Measurements from ENCODE around the gene MAGEF1. TPM values are rescaled to one million over a fixed set of nuclear protein-coding genes. Genes with fewer than 3 reads are reported as not detected.

The MAGEF1 gene
- total and polyA plus RNA-seq, 2 donors: 26.3 to 54.2 TPM

DNA sequence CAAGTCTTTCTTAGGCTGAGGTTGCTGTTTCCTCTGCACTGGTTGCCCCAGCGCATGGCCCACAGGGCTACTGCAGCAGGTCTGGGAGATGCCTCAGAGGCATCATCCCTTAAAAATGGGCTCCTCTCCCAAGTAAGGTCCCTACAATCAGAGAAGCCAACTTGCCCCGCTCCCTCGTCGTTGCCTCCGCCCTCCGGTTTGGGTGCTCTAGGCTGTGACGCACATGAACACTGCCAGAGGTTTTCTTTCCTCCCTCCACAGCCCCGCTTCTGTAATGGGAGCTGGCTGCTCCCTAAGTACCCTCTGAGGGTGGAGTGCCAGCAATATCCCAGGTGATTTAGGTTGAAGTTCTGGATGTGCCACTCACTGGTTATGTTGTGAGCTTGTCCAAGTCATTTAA lies 14.0 kb downstream of the MAGEF1 start:
- no peaks in the 10 kb centered on the region for H3K4me1 ChIP-seq (ENCODE audit: insufficient read depth)
- no peak overlapping the region for H3K4me3 ChIP-seq (ENCODE audit: low read depth, low read length)
- WGBS: 95% methylated on average over 8 of the region's 8 CpGs
- H3K27ac ChIP-seq (ENCODE audit: low read depth): no peak overlapping the region
- no peak for DNase-seq (ENCODE audit: extremely low spot score)
- H3K36me3 ChIP-seq (ENCODE audit: insufficient read depth): no peaks in the 10 kb centered on the region

DNA sequence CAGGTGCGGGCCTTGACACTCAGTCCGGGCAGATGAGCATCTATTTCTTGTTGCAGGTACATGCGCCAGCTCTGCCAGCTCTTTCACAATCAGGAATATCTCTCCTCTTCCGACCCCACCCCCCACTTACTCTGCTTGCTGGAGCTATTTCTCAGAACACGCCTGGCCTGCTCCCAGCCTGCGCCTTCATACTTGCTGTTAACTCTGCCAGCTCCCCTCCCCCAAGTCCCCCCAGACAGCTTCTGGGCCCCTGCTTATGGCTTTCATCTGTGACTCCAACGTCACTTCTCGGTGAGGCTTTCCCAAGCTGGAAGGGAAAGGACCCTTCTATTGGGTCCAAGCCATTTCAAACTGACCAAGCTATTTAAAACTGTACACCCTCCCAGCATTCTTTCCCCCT lies 15.2 kb downstream of the MAGEF1 start:
- H3K4me3 ChIP-seq (ENCODE audit: low read depth, low read length): no peak overlapping the region
- no peaks in the 10 kb centered on the region for H3K4me1 ChIP-seq (ENCODE audit: insufficient read depth)
- no peaks in the 10 kb centered on the region for H3K36me3 ChIP-seq (ENCODE audit: insufficient read depth)
- no peak for DNase-seq (ENCODE audit: extremely low spot score)
- 52% methylated on average over 8 of the region's 8 CpGs for WGBS
- H3K27ac ChIP-seq (ENCODE audit: low read depth): no peak overlapping the region

- H3K4me3 ChIP-seq (ENCODE audit: low read depth, low read length): no peak overlapping the region
- WGBS: 78% methylated on average over 3 of the region's 3 CpGs
- no peak for DNase-seq (ENCODE audit: extremely low spot score)
- no peaks in the 10 kb centered on the region for H3K36me3 ChIP-seq (ENCODE audit: insufficient read depth)
- no peak overlapping the region for H3K27ac ChIP-seq (ENCODE audit: low read depth)
- no peaks in the 10 kb centered on the region for H3K4me1 ChIP-seq (ENCODE audit: insufficient read depth)
Observed at GRCh38 chr3:184694716-184695115, 17.1 kb downstream of the MAGEF1 start.

DNA sequence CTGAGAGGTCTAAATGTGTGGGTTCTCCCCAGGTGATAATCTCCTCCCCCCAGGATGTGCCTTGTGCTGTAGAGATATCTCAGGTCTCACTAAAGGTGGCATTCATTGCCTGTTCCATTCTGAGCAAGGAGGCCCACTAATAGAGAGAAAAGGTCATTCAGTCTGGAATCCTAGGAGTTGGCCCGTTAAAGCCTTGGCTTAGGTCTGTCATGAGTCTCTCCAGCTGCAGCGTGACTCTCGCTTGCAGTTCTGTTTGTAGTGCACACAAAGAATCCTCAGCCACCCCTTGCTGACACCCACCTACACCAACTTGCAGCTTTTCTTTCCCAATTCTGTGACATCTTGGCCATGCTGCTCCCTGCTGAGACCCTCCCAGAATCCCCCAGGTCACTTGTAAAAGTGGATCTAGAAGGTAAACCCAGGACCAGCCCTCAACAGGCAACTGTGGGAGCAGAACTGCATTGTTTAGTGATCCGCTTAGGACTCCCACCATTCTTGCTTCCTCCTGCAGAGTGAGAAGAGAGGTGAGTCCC lies 17.7 kb downstream of the MAGEF1 start:
- H3K4me1 ChIP-seq (ENCODE audit: insufficient read depth): no peaks in the 10 kb centered on the region
- DNase-seq (ENCODE audit: extremely low spot score): no peak
- 54% methylated on average over 4 of the region's 4 CpGs for WGBS
- H3K4me3 ChIP-seq (ENCODE audit: low read depth, low read length): no peak overlapping the region
- H3K36me3 ChIP-seq (ENCODE audit: insufficient read depth): no peaks in the 10 kb centered on the region
- no peak overlapping the region for H3K27ac ChIP-seq (ENCODE audit: low read depth)

- 47% methylated on average over 16 of the region's 16 CpGs for WGBS
- peak overlapping the region; percentile 27 for H3K27ac ChIP-seq (ENCODE audit: low read depth)
- H3K4me1 ChIP-seq (ENCODE audit: insufficient read depth): peaks cover 1% of the 10 kb centered on the region
Observed at GRCh38 chr3:184693011-184693975, 18.6 kb downstream of the MAGEF1 start.

DNA sequence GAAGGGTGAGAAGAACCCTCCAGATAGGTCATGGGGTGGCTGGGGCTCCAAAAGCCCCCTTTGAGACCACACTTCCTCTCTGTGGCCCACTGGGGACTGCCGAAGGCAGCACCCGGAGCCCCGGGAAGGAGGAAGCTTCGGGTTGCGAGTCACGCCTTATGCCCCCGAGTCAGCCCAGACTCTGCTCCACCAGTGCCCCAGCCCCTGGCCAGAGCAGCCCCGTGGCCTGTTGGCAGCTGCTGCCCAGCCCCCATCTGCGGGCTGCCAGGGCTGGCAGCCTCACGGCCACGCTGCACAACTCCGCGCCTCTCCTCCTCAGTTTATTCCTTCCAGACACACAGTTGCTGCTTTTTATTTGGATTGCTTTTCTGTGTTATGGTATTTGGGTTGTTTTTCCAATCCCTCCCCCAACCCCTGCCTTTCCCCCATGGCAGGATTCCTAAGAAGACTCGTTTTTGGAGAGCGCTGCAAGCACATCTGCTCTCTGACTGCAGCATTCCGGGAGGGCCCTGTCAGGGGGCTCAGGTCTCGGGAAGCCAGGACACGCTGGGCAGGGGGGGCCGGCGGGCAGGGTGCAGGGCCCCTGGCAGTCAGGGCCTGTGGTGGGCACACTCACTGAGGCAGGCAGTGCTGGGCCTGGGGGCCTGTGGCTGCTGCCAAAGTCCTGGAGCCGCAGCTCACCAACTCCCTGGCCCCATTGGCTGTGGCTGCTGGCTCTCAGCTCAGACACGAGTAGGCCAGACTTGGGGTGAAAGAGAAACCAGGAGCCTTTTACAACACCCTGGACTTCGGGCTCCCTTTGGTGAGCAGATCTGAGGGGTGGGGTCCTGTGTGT lies 20.2 kb downstream of the MAGEF1 start:
- WGBS: 28% methylated on average over 23 of the region's 23 CpGs
- Histone ChIP-seq H3K4me3 (ENCODE audit: low read depth, low read length) (no peak overlapping the region), H3K4me1 (ENCODE audit: insufficient read depth) (peaks cover 1% of the 10 kb centered on the region), H3K27ac (ENCODE audit: low read depth) (peak overlapping the region; percentile 35), H3K36me3 (ENCODE audit: insufficient read depth) (no peaks in the 10 kb centered on the region)
- peak; percentile 77 for DNase-seq (ENCODE audit: extremely low spot score)

More at GRCh38 chr3:184693011-184693975, 18.6 kb downstream of the MAGEF1 start:
- Histone ChIP-seq H3K36me3 (ENCODE audit: insufficient read depth) (no peaks in the 10 kb centered on the region), H3K4me3 (ENCODE audit: low read depth, low read length) (no peak overlapping the region)
- no peak for DNase-seq (ENCODE audit: extremely low spot score)

- Histone ChIP-seq H3K27ac (ENCODE audit: low read depth) (no peak overlapping the region), H3K36me3 (ENCODE audit: insufficient read depth) (no peaks in the 10 kb centered on the region), H3K4me3 (ENCODE audit: low read depth, low read length) (no peak overlapping the region), H3K4me1 (ENCODE audit: insufficient read depth) (peaks cover 1% of the 10 kb centered on the region)
- DNase-seq (ENCODE audit: extremely low spot score): no peak
- 85% methylated on average over 16 of the region's 16 CpGs for WGBS
Observed at GRCh38 chr3:184690192-184690883, 21.5 kb downstream of the MAGEF1 start.

DNA sequence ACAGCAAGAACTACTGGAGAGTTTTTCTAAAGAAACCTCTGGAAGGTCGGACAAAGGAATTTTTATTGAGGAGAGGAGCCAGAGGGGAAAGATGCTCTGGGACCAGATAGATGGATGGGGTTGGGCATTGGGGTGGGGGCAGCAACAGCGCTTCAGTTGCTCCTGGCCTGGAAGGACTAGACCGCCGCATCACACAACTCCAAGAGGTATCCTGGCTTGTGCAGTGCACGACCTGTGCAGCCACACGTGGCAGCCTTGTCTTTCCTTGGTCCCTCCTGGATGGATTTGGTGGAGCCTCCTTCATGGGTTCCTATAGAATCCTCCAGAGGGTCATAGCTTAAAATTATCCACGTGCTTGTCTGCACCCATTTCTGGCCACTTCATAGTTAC lies 23.0 kb downstream of the MAGEF1 start:
- Histone ChIP-seq H3K27ac (ENCODE audit: low read depth) (no peak overlapping the region), H3K36me3 (ENCODE audit: insufficient read depth) (no peaks in the 10 kb centered on the region), H3K4me3 (ENCODE audit: low read depth, low read length) (no peak overlapping the region), H3K4me1 (ENCODE audit: insufficient read depth) (peaks cover 1% of the 10 kb centered on the region)
- no peak for DNase-seq (ENCODE audit: extremely low spot score)
- WGBS: 67% methylated on average over 7 of the region's 7 CpGs

DNA sequence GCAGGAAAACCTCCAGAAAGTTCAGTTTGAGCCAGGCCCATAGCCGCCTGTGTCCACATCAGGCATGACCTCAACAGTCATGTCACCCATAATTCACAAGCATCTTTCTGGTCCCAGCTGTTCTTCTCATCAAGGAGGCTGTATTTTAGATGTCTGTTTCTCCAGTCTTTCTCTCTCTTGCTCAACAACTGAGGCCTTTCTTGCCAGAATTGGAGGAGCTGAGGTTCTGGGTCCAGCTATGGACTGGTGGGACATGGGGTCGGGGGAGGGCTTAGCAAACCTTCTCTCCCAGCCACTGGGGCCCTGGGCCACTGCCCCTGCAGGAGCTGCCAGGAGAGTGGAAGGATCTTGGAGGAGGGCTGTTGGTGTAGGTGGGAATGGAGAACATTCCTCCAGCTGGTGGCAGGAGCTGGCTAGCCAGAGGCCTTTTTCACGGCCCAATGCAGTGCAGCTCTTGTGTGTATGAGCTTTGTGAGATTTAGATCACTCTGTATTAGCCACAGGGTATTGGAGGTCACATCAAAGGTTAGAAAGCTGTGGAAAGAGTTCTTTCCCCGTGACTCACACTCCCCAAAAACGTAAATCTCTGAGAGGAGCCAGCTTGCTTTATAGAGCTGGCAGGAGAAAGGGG lies 23.5 kb downstream of the MAGEF1 start:
- 30% methylated on average over 5 of the region's 5 CpGs for WGBS
- H3K4me3 ChIP-seq (ENCODE audit: low read depth, low read length): no peak overlapping the region
- H3K27ac ChIP-seq (ENCODE audit: low read depth): peak overlapping the region; percentile 56
- no peak for DNase-seq (ENCODE audit: extremely low spot score)
- H3K4me1 ChIP-seq (ENCODE audit: insufficient read depth): peaks cover 1% of the 10 kb centered on the region
- no peaks in the 10 kb centered on the region for H3K36me3 ChIP-seq (ENCODE audit: insufficient read depth)

DNA sequence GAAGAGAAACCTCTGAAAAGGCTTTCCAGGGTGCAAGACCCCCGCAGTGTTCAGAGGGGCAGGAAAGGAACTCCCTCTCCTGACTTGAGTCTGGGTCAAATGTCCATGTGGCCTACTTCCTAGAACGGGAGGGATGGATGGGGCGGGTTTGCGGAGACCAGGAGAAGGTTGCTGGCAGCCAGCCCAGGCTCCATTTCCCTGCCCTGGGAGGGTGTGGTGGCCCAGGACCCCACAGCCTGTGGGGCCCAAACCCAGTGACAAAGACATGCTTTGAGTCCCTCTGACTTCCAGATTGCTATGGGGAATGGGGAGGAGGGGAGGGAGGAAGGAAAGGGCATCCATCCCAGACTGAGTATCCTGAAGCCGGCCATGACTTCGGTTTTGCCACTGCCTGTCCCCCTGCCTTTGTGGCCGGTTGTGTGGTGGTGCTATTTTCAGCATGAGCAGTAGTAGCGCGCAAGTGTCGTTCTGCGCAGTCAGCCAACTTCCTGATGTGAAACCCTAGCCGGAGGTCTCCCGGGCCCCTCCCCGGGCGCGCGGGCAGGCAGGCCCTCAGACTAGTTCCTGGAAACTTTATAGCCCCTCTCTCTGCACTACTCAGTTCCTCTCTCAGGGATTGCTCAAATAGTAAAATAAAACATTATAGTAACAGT lies 24.4 kb downstream of the MAGEF1 start:
- Histone ChIP-seq H3K4me3 (ENCODE audit: low read depth, low read length) (no peak overlapping the region), H3K27ac (ENCODE audit: low read depth) (no peak overlapping the region), H3K4me1 (ENCODE audit: insufficient read depth) (peaks cover 1% of the 10 kb centered on the region), H3K36me3 (ENCODE audit: insufficient read depth) (no peaks in the 10 kb centered on the region)
- 32% methylated on average over 17 of the region's 17 CpGs for WGBS
- no peak for DNase-seq (ENCODE audit: extremely low spot score)

DNA sequence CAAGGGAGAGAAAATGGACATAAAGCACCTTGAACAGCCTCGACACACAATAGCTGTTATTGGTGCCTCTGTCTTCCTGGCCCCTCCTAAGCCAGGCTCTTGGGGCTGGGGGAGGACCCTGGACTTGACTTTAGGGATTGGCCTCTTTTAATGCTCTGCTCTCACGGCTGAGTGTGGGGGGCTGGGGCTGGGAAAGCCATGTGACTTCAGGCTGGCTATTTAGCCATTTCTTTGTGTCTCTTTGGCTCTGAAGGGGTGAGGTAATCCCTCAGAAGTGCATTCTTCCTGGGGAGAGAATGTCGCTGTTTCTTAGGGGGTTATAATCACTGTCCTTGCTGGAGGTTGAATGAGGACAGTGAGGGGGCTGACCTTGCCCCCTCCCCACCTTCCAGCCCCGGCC lies 26.2 kb downstream of the MAGEF1 start:
- peaks cover 1% of the 10 kb centered on the region for H3K4me1 ChIP-seq (ENCODE audit: insufficient read depth)
- H3K36me3 ChIP-seq (ENCODE audit: insufficient read depth): no peaks in the 10 kb centered on the region
- H3K4me3 ChIP-seq (ENCODE audit: low read depth, low read length): no peak overlapping the region
- 28% methylated on average over 4 of the region's 4 CpGs for WGBS
- no peak overlapping the region for H3K27ac ChIP-seq (ENCODE audit: low read depth)
- no peak for DNase-seq (ENCODE audit: extremely low spot score)

DNA sequence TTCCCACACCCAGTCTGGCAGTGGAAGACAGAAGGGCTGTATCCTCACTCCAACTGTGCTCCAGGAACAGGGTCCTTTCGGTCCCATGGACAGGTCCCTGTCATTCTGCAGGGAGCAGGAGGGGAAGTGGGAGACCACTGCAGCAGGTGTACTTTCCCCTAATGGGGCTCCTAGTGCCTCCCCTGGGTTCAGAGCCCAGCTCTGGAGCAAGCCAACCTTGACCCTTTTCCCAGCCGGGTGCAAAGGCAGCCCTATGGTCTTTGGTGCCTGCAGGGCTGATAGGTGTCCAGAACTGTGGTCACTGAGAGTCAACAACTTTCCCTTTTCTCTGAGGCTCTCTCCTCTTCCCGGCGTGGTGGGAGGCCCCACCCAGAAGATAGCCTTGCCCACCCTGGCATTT lies 26.8 kb downstream of the MAGEF1 start:
- H3K4me1 ChIP-seq (ENCODE audit: insufficient read depth): peaks cover 1% of the 10 kb centered on the region
- H3K27ac ChIP-seq (ENCODE audit: low read depth): no peak overlapping the region
- H3K36me3 ChIP-seq (ENCODE audit: insufficient read depth): no peaks in the 10 kb centered on the region
- WGBS: 70% methylated on average over 4 of the region's 4 CpGs
- no peak for DNase-seq (ENCODE audit: extremely low spot score)
- no peak overlapping the region for H3K4me3 ChIP-seq (ENCODE audit: low read depth, low read length)

All from urinary bladder (tissue), 4 donors.